Measurements from ENCODE around the gene FRAS1.

The FRAS1 gene

DNA sequence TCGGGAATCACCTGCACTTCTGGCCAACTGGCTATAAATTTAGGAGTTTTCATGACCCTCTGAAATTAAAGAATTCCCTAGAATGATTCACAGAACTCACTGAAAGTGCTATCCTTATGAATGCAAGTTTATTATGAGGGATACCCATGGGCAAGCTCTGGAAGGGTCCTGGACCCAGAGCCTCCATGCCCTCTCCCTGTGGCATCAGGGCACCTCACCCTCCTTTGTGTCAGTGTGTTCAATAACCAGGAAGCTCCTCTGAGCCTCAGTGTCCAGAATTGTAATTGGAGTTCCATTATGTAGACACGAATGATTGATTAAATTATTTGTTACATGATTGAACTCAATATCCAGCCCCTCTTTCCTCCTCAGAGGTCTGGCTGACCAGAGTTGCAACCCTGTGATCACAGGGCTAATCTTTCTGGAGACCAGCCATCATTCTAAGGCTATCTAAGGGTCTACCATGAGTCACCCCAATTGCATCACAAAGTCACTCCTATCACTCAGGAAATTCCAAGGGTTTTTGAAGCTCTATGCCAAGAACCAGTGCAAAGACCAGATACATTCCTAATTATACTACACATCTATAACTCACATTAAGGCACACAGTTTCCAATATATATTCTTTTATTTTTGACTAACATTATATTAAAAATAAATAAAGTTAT is 503.3 kb downstream of the FRAS1 start:
- DNase-seq, result no peak

DNA sequence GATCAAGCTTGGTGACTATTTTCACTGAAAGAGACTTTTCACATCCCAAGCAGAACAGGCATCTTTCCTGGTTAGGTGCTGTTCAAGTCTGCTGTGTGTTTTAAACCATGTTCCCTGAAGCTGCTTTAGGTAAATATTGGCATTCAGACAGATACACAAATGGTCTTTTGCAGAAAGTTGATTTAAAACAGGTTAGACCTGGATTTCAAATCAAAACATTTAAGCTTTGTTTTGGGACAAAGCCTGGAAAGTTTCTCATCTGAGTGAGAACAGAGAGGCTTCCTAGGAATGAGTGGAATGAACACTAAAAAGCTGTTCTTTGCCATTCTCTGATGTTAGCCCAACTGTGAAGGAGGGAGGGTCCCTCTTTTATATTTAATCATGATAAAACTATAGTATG is 504.6 kb downstream of the FRAS1 start:
- no peak for DNase-seq

DNA sequence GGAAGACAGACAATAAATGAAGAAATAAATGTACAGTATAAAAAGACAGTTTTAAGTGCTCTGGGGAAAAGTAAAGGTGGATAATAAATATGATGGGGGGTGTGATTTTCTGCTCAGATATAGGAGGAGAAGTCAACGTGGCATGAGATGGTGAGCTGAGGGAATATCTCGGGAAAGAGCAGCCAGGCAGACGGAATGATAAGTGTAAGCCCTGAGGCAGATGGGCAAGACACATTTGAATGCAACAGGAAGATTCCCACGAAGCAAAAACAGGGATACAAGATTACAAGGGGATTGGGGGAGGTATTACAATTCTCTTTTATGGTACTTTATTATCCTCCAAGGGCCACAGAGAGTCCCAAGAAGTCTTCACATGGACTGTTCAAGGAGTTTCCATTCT is 505.6 kb downstream of the FRAS1 start:
- DNase-seq, result no peak

DNA sequence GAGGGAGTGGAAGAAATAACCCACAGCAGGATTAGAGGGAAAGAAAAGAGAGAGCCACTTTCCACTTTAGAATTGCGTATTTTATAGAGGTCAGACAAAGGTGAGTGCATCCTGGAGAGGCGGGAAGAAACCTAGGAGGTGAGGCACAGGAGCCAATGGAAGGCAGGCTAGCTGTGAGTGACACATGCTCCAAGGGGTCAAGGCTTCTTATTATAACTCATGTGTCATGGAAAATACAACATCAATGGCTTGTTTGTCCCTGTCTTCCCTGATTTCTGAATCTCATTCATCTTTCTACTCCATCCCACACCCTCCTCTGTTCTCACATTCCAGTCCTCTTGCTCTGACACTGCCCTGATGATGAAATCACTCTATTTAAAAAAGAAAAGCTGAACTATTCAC is 508.8 kb downstream of the FRAS1 start:
- DNase-seq, result no peak

DNA sequence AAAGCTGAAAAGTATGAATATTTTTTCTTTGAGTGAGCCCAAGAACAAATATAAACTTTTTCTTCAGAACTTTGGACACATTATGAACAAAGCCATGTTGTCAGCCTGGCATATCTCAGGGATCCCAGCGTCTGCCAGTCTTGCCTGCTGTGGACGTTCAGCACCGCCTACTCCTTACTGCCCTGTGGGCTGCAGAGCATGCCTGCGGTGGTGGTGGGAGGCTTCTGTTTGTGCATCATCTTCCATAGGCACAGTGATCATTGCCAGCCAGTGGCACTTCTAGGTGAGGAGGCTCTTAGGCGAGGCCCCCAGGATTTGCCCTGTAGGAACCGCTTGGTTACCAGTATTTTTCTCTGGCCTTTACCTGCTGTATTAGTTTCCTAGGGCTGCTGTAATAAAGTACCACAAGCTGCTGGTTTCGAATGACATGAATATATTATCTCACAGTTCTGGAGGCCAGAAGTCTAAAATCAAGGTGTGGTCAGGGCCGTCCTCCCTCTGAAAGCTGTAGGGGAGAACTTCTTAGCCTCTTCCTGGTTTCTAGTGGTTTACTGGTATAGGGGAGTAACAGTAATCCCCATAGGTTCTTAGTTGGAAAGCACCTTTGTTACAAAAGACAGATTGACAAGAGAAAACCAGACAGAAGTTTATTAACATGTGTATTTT is 509.8 kb downstream of the FRAS1 start:
- no peak for DNase-seq

DNA sequence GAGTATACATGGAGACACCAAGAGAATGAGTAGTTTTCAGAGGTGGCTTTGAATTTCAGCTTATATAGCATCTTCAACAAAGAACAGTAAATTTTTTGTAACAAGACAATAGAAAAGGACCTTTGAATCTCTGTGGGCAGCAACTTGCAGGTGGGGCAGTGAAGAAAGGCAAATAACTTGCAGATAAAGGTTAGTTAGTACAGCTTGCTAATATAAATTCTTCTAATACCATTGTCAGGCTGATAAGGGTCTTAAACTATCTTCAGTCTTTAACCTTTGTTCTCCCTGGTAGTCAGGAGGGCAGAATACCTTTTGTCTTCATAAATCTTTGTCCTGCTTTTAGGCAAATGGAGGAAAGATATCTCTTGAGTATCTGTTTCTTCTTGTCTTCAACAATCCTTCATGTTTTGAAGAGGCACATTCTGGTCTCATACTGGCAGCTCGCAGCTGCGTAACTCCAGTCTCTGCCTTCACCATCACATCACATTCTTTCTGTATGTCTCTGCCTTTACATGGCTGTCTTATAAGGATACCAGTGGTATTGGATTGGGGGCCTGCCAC is 510.5 kb downstream of the FRAS1 start:
- DNase-seq, result no peak

DNA sequence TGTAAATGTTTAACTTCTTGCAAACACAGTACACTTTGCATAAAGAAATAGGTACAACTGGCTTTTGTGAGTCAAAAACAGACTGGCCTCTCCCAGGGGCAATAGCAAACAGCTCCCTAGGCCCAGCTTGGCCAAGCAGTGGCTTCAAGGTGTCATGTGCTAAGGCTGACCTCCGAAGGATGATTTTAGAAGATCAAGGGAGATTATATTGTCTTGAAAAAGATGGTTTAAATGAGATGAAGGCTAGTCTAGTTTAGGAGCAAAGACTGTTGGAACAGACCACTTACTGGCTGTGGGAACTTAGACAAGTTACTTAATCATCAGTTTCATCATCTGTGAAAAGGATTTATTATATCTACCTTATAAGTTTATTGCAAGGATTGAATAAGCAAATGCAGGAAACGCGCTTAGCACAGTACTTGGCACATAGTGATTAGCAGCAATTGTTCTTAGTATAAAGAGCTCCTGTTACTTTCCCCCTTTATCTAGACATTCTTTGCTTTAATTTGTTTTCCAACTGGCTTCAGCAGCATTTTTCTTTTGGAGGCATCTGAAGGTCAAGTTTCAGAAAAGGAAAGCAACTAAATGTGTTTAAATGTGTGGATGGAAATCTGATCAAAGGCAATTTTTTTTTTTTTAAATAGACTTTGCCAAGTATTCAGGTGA is 511.6 kb downstream of the FRAS1 start:
- DNase-seq, result no peak

DNA sequence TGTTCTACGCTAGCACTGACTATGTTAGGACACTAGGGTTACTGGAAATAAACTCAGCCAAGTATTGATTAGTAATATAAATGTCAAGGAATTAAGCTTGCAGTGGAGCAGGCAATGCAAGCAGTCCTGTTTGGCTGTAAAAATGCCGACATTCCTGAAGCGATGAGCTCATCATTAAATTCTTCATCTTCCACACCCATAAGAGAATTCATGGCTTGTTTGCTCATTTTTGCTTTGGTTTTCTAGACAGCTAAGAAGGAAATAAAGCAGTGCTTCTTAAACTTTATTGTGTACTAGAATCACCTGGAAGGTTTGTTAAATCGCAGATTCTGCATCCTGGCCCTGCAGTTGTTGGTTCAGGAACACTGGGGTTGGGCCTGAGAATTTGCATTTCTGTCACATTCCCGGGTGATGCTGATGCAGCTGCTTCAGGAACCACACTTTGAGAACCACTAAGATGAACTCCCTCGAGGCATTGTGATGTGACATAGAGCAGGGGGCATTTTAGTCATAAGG is 512.2 kb downstream of the FRAS1 start:
- DNase-seq, result no peak

DNA sequence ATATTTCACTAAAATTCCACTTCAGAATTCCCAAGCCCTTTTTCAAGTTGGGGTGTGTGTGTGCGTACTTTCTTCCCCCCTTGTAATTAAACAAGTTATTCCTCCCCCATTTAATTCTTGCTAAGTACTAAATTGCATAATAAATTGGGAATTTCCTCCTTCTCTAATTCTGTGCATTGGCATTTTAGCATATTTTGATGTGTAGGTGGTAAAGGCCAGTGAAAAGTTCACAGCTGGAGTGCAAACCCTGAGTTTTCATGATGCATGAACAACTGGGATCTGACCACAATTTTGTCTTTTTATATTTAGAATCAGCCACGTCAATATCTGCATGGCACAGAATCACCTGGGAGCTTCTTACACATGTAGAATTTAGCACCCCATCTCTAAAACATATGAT is 513.0 kb downstream of the FRAS1 start:
- no peak for DNase-seq

DNA sequence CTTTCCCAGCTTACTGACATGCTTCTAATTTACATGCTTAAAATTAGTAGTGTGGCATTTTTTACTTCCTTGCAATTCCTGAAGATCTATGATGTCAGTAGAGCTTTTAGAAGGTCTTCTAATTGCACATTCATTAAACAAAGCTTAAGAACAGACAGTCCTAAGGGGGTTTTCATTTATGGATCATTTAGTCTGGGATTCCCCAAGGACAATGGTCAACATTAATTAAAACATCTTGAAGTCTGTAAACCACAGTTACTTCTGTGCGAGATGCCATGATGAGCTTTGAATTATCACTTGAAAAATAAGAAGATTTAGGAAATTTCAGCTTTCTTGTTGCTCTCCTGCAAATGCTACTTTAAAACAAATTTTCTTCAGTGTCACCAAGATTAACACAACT is 514.7 kb downstream of the FRAS1 start:
- no peak for DNase-seq

DNA sequence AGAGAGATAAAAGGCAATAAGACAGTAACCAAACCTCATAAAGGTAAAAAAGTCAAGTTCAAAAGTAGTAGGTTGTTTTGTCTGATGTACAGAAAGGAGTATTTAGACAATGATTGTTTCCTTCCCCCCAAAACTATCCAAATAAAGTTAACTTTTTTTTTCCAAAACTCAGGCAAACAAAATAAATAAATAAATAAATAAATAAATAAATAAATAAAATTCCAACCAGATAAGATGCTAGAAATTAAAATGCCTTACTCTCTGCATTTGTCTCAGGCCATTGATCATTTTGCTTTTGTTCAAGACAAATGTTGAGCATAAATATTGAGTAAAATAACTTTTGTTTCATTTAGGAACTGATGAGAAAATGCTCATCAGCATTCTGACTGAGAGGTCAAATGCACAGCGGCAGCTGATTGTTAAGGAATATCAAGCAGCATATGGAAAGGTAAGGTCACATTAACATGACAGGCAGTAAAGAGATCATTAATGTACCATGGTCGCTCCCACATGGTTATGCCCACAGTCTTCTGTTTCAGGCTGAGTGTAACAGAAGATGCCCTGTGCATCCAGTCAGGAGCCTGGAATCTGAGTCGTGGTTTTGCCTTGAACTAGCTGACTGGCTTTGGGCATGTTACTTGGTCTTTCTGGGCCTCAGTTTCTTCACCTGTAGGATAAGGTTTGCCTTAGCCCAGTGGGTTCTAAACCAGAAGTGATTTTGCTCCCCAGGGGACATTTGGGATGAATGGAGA is 521.7 kb downstream of the FRAS1 start:
- no peak for DNase-seq

DNA sequence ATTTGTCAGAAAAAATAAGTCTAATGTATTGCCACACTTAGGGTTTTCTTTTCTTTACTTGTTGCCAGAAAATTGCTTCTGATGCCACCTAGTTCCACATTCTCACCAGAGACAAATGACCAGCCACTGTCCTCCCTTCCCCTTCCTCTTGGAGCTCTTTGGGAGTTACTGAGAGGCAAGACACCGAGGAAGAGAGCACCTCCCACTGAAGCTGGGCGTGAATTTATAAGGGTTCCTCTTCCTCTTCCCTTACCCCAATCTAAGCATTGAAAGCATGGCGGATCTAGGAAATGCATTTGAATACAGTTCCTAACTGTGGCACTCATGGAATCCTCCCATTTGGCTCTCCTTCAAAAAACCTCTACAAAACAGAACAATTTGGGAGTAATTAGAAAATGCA is 524.5 kb downstream of the FRAS1 start:
- no peak for DNase-seq

DNA sequence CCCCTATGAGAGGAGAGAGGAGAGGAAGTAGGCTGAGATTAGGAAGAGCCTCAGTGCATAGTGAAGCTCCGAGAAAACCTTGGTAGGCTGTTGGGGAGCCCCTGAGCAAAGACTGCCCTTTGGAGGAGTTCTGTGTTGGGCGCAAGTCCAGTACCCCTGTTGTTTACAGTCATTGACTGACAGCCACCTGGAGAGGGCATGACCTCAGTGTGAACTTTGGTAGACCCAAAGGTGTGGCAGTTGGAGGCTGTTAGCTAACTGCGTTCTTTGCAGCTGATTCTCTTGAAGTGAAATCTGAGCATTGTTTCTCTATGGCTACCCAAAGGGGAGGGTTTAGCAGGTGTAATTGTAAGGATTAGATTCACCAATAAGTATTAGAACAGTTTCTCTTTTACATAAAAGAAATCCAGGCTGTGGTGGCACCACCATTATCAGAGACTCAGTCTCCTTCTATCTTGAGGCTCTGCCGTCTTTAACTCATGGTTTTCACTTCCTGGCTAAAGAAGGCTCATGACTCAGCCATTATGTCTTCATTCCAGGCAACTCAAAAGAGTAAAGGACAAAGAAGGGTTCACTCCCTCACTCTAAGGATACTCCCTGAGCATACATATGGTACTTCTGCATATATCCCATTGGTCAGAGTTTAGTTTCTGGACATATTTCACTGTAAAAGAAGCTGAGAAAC is 527.9 kb downstream of the FRAS1 start:
- no peak for DNase-seq

DNA sequence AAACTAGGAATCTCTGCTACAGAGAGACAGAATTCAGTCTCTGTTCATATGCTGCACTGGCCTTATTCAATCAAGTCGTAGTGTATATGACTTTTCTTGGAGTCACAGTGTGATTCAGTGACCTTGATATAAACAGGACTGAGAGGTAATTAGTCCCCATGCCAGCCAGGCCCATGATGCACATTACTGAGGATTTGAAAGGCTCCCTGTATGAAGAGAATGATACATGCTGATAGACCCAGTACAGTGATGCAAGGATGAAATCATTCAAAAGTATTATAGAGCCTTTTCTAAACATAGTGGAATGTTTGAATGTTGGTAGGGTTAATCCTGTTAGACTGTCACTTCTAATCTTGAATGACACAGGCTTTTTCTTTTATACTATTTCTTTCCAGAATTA is 528.5 kb downstream of the FRAS1 start:
- DNase-seq, result no peak

DNA sequence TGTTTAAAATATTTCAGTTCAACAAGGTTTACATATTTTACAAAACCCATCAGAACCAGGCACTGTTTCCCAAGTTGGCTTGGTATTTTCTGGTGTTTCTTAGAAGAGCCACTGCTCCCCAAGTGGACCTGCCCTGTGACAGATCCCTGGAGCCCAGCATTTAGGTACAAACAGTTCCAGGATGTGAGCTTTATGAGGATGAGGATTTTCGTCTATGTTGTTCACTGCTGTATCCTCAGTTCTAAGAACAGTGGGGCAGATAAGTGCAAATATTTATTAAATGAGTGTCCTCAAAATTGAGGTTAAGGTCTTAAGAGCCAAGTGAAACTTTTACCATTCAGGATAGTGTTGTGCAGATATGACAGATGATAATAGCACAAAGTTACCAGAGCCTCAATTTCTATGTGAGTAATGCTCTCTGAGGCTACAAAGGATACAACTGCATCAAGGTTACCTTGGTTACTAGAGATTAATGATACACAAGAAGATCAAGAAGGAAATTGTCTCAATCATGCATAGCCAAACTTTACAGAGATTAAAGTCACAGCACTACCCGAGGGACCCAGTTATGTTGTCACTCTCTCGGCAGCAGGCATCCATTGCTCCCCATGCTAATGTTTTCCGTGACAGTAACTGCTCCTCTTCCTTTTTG is 531.9 kb downstream of the FRAS1 start:
- no peak for DNase-seq

DNA sequence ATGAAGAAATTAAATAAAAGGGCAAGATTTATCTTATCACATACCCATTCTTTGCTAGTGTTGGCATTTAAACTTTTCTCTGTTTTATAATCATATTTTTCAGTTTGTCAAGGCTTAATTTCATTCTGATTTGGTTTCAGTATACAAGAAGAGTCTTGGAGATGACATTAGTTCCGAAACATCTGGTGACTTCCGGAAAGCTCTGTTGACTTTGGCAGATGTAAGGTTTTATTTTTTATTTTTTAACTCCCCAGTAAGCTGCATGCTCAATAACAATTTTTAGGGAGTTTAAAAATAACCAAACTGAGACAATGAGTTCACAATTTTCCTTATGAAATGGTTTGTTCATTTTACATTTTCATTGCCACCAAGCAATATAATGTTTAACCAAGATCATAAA is 534.3 kb downstream of the FRAS1 start:
- no peak for DNase-seq

DNA sequence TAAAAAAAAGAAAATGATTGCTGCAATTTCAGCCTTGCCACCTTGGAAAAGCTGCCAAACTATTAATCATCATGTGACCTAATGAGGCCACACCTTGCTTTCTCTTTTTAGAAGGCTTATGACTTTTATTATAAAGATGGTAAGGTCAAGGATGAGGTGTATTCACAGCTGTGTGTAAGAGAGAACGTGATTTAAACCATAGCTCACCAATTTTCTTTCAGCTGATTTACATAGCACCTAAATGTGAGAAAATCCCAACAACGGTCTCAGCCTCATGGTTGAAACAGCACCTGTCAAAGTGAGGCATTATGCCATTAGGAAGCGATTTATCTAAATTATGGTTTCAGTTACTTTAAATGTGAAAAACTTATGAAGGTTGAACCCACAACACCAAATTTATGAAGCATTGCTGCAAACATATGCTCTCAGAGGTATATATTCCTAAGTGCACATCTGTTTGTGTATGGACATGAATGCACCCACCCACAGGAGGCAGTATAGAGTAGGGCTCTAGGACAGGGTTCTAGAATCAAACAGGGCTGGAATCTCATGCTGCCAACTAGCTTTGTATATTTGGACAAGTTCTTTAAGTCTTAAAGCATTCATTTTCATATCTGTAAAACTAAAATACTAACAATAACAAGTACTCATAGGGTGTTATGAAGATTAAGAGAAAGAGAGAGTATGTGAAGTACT is 535.1 kb downstream of the FRAS1 start:
- DNase-seq, result peak in 1 of 2 donors; percentile 32

Data from bone marrow (tissue), 2 donors.